ENCODE measurements around the gene PSMG2. TPM values are rescaled to one million over a fixed set of nuclear protein-coding genes. Genes with fewer than 3 reads are reported as not detected.

PSMG2 gene
- total and polyA plus RNA-seq, 10 of the 15 experiments (the other 5 are each of a cell fraction or from before 2014, with no cell fraction given), result 88.5 to 268 (median 116) TPM

DNA sequence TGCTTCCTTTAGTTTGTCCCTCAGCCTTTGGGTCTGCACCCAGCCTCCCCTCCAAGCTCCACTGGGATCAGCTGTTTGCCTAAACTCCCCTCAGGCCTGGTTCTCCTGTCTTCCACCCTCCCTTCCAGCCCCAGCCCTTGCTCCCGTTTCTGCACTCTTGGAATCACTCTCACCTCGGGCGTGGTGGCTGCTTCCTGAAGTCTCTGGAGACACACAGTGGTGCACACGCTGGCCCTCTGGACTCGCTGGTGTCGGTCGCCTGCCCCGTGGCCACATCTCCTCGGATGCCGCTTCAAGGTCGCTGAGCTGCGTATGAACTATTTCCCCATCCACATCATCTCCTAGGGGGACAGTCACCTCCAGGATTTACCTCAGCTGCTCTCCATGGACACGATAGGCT, 46.3 kb downstream of the PSMG2 start:
- intact Hi-C loops (cut with micrococcal nuclease; ENCODE audit: unreplicated experiment) (no loop called here), in situ Hi-C loops (cut with MboI) (no loop called here)
- no TSS peak for BruUV-seq (replicated peaks)
- H3K4me3 ChIP-seq, result no peak overlapping the region
- ChIA-PET CTCF (interaction anchor here (1.6 to 2.8 kb wide), 5 partner anchors 22 to 185 kb away, joined by 5 to 8 read pairs (median 8); no protein-coding TSS in a partner anchor), RAD21 (ENCODE audit: unreplicated experiment) (interaction anchor here (0.8 to 2.2 kb wide), 2 partner anchors 22 to 146 kb away, joined by 3 to 8 read pairs; no protein-coding TSS in a partner anchor), SMC1A (ENCODE audit: uncharacterized antibody, unreplicated experiment) (interaction anchor here (1.1 to 2.9 kb wide), 5 partner anchors 10 to 411 kb away, joined by 3 to 6 read pairs (median 4); no protein-coding TSS in a partner anchor), POLR2A (no interaction called here)
- H3K27me3 ChIP-seq (replicated peaks in 1 of 2; ENCODE audit: control insufficient read depth in 2 of 2, insufficient read depth in 2 of 2, low read length in 1 of 2), result no peaks in the 10 kb centered on the region
- no peaks in the 10 kb centered on the region for H4K20me1 ChIP-seq (ENCODE audit: control insufficient read depth, insufficient read depth)
- H3K27ac ChIP-seq (ENCODE audit: control insufficient read depth, insufficient read depth), result no peak overlapping the region
- H3K36me3 ChIP-seq (ENCODE audit: control insufficient read depth in 2 of 2, insufficient read depth in 2 of 2, low read length in 1 of 2), result no peaks in the 10 kb centered on the region
- H3K4me1 ChIP-seq (ENCODE audit: control insufficient read depth, insufficient read depth, low read length), result peaks cover 10% of the 10 kb centered on the region
- 66% methylated on average over 13 of the region's 13 CpGs for WGBS (ENCODE audit: insufficient coverage, insufficient replicate concordance, low lambda C conversion rate, missing lambda C conversion rate)
- no peak for ATAC-seq
- H3K9ac ChIP-seq (ENCODE audit: control insufficient read depth, insufficient read depth, low read length), result no peak overlapping the region
- no peaks in the 10 kb centered on the region for H3K9me3 ChIP-seq (replicated peaks; ENCODE audit: control insufficient read depth, insufficient read depth, low read length)
- no peak overlapping the region for H3K4me2 ChIP-seq (ENCODE audit: control insufficient read depth, insufficient read depth)
- FAIRE-seq, result no peak
- TF ChIP-seq, protein P1, sequence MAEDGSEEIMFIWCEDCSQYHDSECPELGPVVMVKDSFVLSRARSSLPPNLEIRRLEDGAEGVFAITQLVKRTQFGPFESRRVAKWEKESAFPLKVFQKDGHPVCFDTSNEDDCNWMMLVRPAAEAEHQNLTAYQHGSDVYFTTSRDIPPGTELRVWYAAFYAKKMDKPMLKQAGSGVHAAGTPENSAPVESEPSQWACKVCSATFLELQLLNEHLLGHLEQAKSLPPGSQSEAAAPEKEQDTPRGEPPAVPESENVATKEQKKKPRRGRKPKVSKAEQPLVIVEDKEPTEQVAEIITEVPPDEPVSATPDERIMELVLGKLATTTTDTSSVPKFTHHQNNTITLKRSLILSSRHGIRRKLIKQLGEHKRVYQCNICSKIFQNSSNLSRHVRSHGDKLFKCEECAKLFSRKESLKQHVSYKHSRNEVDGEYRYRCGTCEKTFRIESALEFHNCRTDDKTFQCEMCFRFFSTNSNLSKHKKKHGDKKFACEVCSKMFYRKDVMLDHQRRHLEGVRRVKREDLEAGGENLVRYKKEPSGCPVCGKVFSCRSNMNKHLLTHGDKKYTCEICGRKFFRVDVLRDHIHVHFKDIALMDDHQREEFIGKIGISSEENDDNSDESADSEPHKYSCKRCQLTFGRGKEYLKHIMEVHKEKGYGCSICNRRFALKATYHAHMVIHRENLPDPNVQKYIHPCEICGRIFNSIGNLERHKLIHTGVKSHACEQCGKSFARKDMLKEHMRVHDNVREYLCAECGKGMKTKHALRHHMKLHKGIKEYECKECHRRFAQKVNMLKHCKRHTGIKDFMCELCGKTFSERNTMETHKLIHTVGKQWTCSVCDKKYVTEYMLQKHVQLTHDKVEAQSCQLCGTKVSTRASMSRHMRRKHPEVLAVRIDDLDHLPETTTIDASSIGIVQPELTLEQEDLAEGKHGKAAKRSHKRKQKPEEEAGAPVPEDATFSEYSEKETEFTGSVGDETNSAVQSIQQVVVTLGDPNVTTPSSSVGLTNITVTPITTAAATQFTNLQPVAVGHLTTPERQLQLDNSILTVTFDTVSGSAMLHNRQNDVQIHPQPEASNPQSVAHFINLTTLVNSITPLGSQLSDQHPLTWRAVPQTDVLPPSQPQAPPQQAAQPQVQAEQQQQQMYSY (CRISPR knock-in tag; IDR thresholded peaks at IDR 0.05), result no peak
- TF ChIP-seq CHD1 (IDR thresholded peaks at IDR 0.05; ENCODE audit: low read depth, low read length) (no peak), SREBF2 (IDR thresholded peaks at IDR 0.05; ENCODE audit: low read length) (no peak), LARP7 (IDR thresholded peaks at IDR 0.05) (no peak), MXI1 (IDR thresholded peaks at IDR 0.05; ENCODE audit: low read depth, low read length) (no peak), E4F1 (IDR thresholded peaks at IDR 0.05; ENCODE audit: borderline replicate concordance, partially characterized antibody) (no peak), ZBTB4 (CRISPR knock-in tag; IDR thresholded peaks at IDR 0.05) (no peak), CREB1 (IDR thresholded peaks at IDR 0.05; ENCODE audit: low read depth) (no peak), IRF4 (IDR thresholded peaks at IDR 0.05; ENCODE audit: low read depth, low read length) (no peak)
- TF ChIP-seq, protein P2, sequence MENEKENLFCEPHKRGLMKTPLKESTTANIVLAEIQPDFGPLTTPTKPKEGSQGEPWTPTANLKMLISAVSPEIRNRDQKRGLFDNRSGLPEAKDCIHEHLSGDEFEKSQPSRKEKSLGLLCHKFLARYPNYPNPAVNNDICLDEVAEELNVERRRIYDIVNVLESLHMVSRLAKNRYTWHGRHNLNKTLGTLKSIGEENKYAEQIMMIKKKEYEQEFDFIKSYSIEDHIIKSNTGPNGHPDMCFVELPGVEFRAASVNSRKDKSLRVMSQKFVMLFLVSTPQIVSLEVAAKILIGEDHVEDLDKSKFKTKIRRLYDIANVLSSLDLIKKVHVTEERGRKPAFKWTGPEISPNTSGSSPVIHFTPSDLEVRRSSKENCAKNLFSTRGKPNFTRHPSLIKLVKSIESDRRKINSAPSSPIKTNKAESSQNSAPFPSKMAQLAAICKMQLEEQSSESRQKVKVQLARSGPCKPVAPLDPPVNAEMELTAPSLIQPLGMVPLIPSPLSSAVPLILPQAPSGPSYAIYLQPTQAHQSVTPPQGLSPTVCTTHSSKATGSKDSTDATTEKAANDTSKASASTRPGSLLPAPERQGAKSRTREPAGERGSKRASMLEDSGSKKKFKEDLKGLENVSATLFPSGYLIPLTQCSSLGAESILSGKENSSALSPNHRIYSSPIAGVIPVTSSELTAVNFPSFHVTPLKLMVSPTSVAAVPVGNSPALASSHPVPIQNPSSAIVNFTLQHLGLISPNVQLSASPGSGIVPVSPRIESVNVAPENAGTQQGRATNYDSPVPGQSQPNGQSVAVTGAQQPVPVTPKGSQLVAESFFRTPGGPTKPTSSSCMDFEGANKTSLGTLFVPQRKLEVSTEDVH (IDR thresholded peaks at IDR 0.05; ENCODE audit: low read depth, partially characterized antibody), result no peak
- DNase-seq (ENCODE audit: low read depth, low spot score), result no peak
- H2AFZ ChIP-seq (ENCODE audit: control insufficient read depth, low read depth, low read length), result no peak overlapping the region
- no peaks in the 10 kb centered on the region for H3K79me2 ChIP-seq (ENCODE audit: control insufficient read depth, insufficient read depth, low read length)
